Left ventricle myocardium superior (tissue), 1 donor: Measurements from ENCODE around the gene APOC4. TPM values are rescaled to one million over a fixed set of nuclear protein-coding genes. Genes with fewer than 3 reads are reported as not detected.
"Not testable (repeated sequence)": the region's sequence is repeated elsewhere in the genome, so short reads cannot be mapped to it uniquely, and the experiment has no call there.

ENCODE experiments used
- ATAC-seq: fragments of 200-7000 bp; cut with Tn5 transposase; one replicate; pipeline ENCODE4 v1.9.1; 2020; ENCODE audit warnings: mild to moderate bottlenecking, moderate library complexity
- DNase-seq: peaks from one replicate; pipeline ENCODE4 v3.0.0-alpha.2; 2020
- intact Hi-C: fragments of 100-400 bp; cut with micrococcal nuclease; formaldehyde crosslinking; loops from one replicate; pipeline ENCODE4 v1.11.0; 2022
- total RNA-seq: library from RNA; stranded (reverse); fragmentation: NEBNext Ultra II Directional; extraction: Animal tissue kit (Norgen Biotek cat#: 25700); gene quantifications from one replicate; pipeline ENCODE4 v1.2.1, GENCODE V29; 2021
- donor health status: DM: no; HTN: yes; CAD: no; lungs with severe emphysema.

Gene APOC4
- total RNA-seq, 1 donor from 2014 or later = not detected

DNA sequence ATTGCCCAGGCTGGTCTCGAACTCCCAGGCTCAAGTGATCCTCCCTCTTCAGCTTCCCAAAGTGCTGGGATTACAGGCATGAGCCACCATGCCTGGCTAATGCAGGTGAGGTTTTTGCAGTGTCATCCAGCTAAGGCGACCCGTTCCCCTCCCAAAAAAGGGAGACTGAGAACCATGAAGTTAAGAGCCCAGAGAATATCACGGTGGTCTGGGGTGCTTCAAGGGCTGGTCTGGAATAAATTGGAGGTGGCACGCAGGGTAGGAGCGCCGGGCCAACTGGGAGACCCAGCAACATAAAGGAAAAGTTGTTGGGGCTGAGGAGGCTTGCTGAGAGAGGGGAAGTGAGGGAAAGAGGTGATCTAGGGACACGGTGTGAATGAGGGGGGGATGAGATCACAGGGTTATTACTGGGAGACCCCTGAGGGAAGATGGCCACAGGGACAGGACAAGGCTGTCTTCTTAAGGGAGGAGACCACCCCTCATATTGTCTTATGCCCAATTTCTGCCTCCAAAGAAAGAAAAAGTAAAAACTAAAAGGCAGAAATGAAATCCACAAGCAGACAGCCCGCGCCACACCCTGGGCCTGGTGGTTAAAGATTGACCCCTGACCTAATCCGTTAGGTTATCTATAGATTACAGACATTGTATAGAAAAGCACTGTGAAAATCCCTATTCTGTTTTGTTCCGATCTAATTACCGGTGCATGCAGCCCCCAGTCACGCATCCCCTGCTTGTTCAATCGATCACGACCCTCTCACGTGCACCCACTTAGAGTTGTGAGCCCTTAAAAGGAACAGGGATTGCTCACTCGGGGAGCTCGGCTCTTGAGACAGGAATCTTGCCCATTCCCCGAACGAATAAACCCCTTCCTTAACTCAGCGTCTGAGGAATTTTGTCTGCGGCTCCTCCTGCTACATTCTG lies 28.3 kb upstream of the APOC4 start:
- ATAC-seq, DNase-seq, intact Hi-C loops: not testable (repeated sequence)

DNA sequence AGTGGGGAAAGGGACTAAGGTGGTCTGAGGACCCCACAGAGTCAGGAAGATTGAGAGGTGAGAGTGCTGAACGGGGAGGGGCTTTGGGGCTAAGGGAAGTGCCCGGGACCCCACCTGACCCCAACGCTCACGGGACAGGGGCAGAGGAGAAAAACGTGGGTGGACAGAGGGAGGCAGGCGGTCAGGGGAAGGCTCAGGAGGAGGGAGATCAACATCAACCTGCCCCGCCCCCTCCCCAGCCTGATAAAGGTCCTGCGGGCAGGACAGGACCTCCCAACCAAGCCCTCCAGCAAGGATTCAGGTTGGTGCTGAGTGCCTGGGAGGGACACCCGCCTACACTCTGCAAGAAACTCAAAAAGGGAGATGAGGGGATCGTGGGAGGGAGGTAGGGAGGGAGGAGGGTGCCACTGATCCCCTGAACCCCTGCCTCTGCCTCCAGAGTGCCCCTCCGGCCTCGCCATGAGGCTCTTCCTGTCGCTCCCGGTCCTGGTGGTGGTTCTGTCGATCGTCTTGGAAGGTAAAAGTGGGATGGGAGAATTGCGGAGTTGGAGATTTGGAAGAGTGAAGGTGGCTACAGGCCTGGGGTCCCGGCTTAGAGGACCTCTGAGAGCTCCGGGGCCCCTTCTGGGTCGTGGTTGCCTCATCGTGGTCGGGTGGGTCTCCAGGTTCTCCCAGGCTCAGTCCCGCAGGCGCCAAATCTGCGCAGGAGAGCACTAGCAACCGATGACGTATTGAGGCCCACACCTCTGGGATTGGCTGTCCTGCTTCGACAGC lies 27.4 kb upstream of the APOC4 start, which contains the start of gene APOC1:
Gene APOC1, plus strand, starts transcription at position 176 of the 774 bp plus-strand sequence. Its CDS starts 284 bp downstream, at position 460.
- peak; percentile 93 for ATAC-seq
- peak; percentile 88 for DNase-seq
- intact Hi-C loops = not testable (repeated sequence)

DNA sequence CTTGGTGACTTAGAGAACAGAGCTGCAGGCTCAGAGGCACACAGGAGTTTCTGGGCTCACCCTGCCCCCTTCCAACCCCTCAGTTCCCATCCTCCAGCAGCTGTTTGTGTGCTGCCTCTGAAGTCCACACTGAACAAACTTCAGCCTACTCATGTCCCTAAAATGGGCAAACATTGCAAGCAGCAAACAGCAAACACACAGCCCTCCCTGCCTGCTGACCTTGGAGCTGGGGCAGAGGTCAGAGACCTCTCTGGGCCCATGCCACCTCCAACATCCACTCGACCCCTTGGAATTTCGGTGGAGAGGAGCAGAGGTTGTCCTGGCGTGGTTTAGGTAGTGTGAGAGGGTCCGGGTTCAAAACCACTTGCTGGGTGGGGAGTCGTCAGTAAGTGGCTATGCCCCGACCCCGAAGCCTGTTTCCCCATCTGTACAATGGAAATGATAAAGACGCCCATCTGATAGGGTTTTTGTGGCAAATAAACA lies 17.8 kb upstream of the APOC4 start:
- intact Hi-C loops = no loop called here
- DNase-seq = no peak
- no peak for ATAC-seq

- intact Hi-C loops = no loop called here
- ATAC-seq (peak; percentile 84), DNase-seq (peak; percentile 84)
These were observed 16.7 kb upstream of the APOC4 start for GRCh38 chr19:44925114-44925891.

GRCh38 chr19:44926245-44927077 lies 15.6 kb upstream of the APOC4 start:
- ATAC-seq = peak; percentile 7
- intact Hi-C loops, DNase-seq: not testable (repeated sequence)

GRCh38 chr19:44927746-44928145 lies 14.3 kb upstream of the APOC4 start:
- intact Hi-C loops = no loop called here
- DNase-seq (no peak), ATAC-seq (no peak)

DNA sequence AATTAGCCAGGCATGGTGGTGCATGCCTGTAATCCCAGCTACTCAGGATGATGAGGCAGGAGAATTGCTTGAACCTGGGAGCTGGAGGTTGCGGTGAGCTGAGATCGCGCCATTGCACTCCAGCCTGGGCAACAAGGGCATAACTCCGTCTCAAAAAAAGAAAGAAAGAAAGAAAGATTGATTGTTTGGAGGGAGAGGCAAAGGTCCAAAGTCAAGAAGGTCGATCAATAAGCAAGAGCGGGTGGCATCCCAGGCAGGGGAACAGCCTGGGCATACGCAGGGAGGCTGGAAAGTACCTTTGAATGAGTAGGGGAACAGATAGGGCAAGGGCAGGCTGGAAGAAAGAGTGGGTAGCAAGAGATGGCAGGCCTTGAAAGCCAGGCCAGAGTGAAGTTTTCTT lies 11.9 kb upstream of the APOC4 start:
- intact Hi-C loops = no loop called here
- DNase-seq (no peak), ATAC-seq (no peak)

DNA sequence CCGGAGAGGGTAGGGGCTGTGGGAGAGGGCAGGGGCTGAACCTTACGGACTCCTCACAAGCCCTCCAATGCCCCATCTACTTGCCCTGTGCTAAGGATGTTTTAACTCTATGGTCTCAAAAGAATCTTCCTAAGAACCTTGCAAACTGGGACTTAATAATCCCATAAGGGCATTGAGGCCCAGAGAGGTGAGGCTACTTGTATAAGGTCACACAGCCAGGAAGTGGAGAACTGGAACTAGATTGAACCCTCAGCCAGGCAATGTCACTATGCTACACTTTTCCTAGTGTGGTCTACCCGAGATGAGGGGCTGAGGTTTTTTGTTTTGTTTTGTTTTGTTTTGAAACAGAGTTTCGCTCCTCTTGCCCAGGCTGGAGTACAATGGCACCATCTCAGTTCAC lies 10.5 kb upstream of the APOC4 start:
- DNase-seq (no peak), ATAC-seq (no peak)
- intact Hi-C loops = no loop called here

DNA sequence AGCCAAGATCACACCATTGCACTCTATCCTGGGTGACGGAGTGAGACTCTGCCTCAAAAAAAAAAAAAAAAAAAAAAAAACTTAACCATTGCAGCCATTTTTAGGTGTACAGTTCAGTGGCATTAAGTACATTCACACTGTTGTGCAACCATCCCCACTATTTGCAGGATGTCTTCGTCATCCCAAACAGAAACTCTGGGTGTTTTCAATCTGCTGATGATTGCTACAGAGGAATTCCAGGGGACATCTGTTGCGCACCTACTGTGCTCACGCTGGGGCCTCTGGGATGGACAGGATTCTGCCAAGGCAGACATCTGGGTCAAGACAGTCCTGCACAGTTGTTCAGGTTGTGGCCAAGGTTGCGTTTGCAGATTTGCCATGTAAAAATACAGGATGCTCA lies 2.4 kb upstream of the APOC4 start:
- no peak for DNase-seq
- intact Hi-C loops = no loop called here
- no peak for ATAC-seq

- ATAC-seq = peak; percentile 56
- intact Hi-C loops = no loop called here
- peak; percentile 57 for DNase-seq
These were observed 1.8 kb downstream of the APOC4 start for GRCh38 chr19:44943801-44944249.

- intact Hi-C loops = no loop called here
- ATAC-seq = no peak
- no peak for DNase-seq
These were observed 5.1 kb downstream of the APOC4 start for GRCh38 chr19:44947041-44947581.

- DNase-seq = no peak
- intact Hi-C loops = no loop called here
- ATAC-seq = no peak
These were observed 6.2 kb downstream of the APOC4 start for GRCh38 chr19:44948237-44948636.

DNA sequence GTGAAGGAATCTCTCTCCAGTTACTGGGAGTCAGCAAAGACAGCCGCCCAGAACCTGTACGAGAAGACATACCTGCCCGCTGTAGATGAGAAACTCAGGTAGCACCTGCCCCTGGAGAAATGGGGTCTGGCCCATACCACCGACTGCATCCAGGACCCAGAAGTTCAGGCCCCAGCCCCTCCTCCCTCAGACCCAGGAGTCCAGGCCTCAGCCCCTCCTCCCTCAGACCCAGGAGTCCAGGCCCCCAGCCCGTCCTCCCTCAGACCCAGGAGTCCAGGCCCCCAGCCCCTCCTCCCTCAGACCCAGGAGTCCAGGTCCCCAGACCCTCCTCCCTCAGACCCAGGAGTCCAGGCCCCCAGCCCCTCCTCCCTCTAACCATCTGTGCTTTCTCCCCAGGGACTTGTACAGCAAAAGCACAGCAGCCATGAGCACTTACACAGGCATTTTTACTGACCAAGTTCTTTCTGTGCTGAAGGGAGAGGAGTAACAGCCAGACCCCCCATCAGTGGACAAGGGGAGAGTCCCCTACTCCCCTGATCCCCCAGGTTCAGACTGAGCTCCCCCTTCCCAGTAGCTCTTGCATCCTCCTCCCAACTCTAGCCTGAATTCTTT lies 6.8 kb downstream of the APOC4 start:
- no peak for DNase-seq
- intact Hi-C loops = no loop called here
- no peak for ATAC-seq

DNA sequence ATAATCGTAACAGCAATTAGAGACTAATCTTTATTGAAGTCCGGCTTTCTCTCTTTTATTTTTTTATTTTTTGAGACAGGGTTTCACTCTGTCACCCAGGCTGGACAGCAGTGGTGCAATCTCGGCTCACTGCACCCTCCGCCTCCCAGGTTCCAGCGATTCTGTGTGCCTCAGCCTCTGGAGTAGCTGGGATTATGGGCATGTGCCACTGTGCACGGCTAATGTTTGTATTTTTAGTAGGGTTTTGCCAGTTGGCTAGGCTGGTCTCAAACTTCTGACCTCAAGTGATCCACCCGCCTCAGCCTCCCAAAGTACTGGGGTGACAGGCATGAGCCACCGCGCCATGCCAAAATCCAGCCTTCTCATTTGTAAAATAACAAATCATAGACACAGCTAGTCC lies 7.5 kb downstream of the APOC4 start:
- no peak for ATAC-seq
- no peak for DNase-seq
- intact Hi-C loops = no loop called here

DNA sequence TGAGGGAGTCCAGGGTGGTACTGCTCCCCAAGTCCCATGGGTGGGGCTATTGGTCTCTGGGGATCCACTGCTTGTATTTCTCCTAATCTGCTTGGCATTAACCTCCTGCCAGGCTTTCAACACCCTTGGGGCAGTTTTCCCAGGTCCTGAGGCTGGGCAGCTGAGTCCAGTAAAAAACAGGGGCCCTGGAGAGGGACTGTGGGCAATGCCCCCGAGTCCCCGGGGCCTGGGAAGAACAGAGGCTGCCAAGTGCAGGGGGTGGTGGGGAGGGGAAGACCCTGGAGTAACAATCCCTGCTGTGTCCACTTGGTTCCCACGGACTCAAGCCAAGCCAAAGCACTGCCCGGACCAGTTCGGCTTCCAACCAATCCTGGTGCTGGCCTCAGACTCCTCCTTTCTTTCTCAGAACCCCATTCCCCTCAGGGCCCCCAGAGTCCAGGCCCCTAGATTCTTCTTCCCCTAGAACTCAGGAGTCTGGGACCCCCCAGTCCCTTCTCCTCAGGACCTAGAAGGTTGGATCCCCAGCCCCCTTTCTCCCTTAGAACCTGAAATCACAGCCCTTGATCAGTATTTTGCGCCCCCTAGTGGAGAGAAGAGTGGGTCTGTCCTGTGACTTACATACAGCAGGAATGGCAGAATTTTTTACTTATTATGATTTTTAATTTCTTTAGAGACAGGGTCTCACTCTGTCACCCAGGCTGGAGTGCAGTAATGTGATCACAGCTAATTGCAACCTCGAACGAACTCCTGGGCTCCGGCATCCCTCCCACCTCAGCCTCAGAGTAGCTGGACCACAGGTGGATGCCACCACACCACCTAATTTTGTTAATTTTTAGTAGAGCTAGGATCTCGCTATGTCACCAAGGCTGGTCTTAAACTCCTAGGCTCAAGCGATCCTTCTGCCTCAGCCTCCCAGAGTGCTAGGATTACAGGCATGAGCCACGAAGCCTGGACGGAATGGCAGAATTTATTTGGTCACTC lies 9.4 kb downstream of the APOC4 start:
- DNase-seq = no peak
- ATAC-seq = no peak
- intact Hi-C loops = loop anchor here (5.0 kb wide), 1 partner anchor 49 kb away; no protein-coding TSS in a partner anchor

GRCh38 chr19:44954278-44954648 lies 12.2 kb downstream of the APOC4 start:
- ATAC-seq = no peak
- no peak for DNase-seq
- intact Hi-C loops = loop anchor here (5.0 kb wide), 1 partner anchor 52 kb away; no protein-coding TSS in a partner anchor
